ENCODE data around the gene NT5DC1. TPM values are rescaled to one million over a fixed set of nuclear protein-coding genes. Genes with fewer than 3 reads are reported as not detected.

NT5DC1 gene
- total RNA-seq, 4 donors from 2014 or later: 7.4 to 12.9 (median 11.4) TPM

GRCh38 chr6:116239856-116240255, 139.2 kb downstream of the NT5DC1 start:
- no peaks in the 10 kb centered on the region for H3K4me1 ChIP-seq
- peaks cover 16% of the 10 kb centered on the region for H3K36me3 ChIP-seq
- TF ChIP-seq CTCF (IDR thresholded peaks at IDR 0.05): no peak
- TF ChIP-seq POLR2A (IDR thresholded peaks at IDR 0.05): no peak
- TF ChIP-seq EP300 (IDR thresholded peaks at IDR 0.05): no peak
- TF ChIP-seq POLR2AphosphoS5 (IDR thresholded peaks at IDR 0.05): no peak
- H3K4me3 ChIP-seq: no peak overlapping the region
- no peak overlapping the region for H3K27ac ChIP-seq
- H3K27me3 ChIP-seq: no peaks in the 10 kb centered on the region
- DNase-seq (ENCODE audit: low spot score in 2 of 2): no peak
- WGBS: 95% methylated on average over 1 of the region's 1 CpG
- no peaks in the 10 kb centered on the region for H3K9me3 ChIP-seq

GRCh38 chr6:116244284-116244683, 143.6 kb downstream of the NT5DC1 start:
- no peak for TF ChIP-seq EP300 (IDR thresholded peaks at IDR 0.05)
- no peak for TF ChIP-seq CTCF (IDR thresholded peaks at IDR 0.05)
- TF ChIP-seq POLR2AphosphoS5 (IDR thresholded peaks at IDR 0.05): no peak
- no peak for TF ChIP-seq POLR2A (IDR thresholded peaks at IDR 0.05)
- no peak overlapping the region for H3K27ac ChIP-seq
- no peaks in the 10 kb centered on the region for H3K4me1 ChIP-seq
- no peaks in the 10 kb centered on the region for H3K9me3 ChIP-seq
- H3K36me3 ChIP-seq: peaks cover 2% of the 10 kb centered on the region
- DNase-seq (ENCODE audit: low spot score in 2 of 2): no peak
- H3K27me3 ChIP-seq: no peaks in the 10 kb centered on the region
- 76% methylated on average over 4 of the region's 4 CpGs for WGBS
- no peak overlapping the region for H3K4me3 ChIP-seq

GRCh38 chr6:116246089-116246488, 145.4 kb downstream of the NT5DC1 start:
- Histone ChIP-seq H3K27ac (no peak overlapping the region), H3K4me1 (peaks cover 16% of the 10 kb centered on the region), H3K27me3 (no peaks in the 10 kb centered on the region), H3K4me3 (no peak overlapping the region), H3K9me3 (no peaks in the 10 kb centered on the region), H3K36me3 (no peaks in the 10 kb centered on the region)
- no peak for DNase-seq (ENCODE audit: low spot score in 2 of 2)
- WGBS: 96% methylated on average over 4 of the region's 4 CpGs
- TF ChIP-seq POLR2AphosphoS5 (IDR thresholded peaks at IDR 0.05) (no peak), POLR2A (IDR thresholded peaks at IDR 0.05) (no peak), EP300 (IDR thresholded peaks at IDR 0.05) (no peak), CTCF (IDR thresholded peaks at IDR 0.05) (no peak)

GRCh38 chr6:116247285-116247684, 146.6 kb downstream of the NT5DC1 start:
- Histone ChIP-seq H3K36me3 (no peaks in the 10 kb centered on the region), H3K9me3 (no peaks in the 10 kb centered on the region), H3K27ac (no peak overlapping the region), H3K27me3 (no peaks in the 10 kb centered on the region), H3K4me1 (peaks cover 28% of the 10 kb centered on the region), H3K4me3 (no peak overlapping the region)
- no peak for DNase-seq (ENCODE audit: low spot score in 2 of 2)
- TF ChIP-seq CTCF (IDR thresholded peaks at IDR 0.05): no peak

- Histone ChIP-seq H3K27ac (no peak overlapping the region), H3K9me3 (no peaks in the 10 kb centered on the region), H3K36me3 (no peaks in the 10 kb centered on the region), H3K27me3 (no peaks in the 10 kb centered on the region), H3K4me3 (no peak overlapping the region), H3K4me1 (peaks cover 38% of the 10 kb centered on the region)
- TF ChIP-seq EP300 (IDR thresholded peaks at IDR 0.05) (no peak), CTCF (IDR thresholded peaks at IDR 0.05) (no peak), POLR2A (IDR thresholded peaks at IDR 0.05) (no peak), POLR2AphosphoS5 (IDR thresholded peaks at IDR 0.05) (no peak)
- no peak for DNase-seq (ENCODE audit: low spot score in 2 of 2)
- 98% methylated on average over 2 of the region's 2 CpGs for WGBS
These were observed 147.9 kb downstream of the NT5DC1 start for GRCh38 chr6:116248577-116248976.
